SK-N-SH treated with all-trans-retinoic acid at 6 μM for 48 hours (cell line): ENCODE measurements around the gene TUT7.

Source experiments
- CSDC2 ChIP-seq: fragments of 250-450 bp; sonication (Bioruptor Pico); IDR thresholded peaks from 2 replicates; pipeline ENCODE4 v1.5.0; 2020; ENCODE audit warnings: mild to moderate bottlenecking, moderate library complexity
- CSRNP3 ChIP-seq: fragments of 250-450 bp; sonication (Bioruptor Pico); IDR thresholded peaks from 2 replicates; pipeline ENCODE4 v1.5.1; 2021; ENCODE audit warnings: mild to moderate bottlenecking, moderate library complexity
- OSR1 ChIP-seq: fragments of 250-450 bp; sonication (Bioruptor Pico); IDR thresholded peaks from 2 replicates; pipeline ENCODE4 v1.8.0; 2022; ENCODE audit warnings: moderate library complexity, mild to moderate bottlenecking, inconsistent platforms
- PATZ1 ChIP-seq: fragments of 250-450 bp; sonication (Bioruptor Pico); IDR thresholded peaks from 2 replicates; pipeline ENCODE4 v1.8.0; 2020; ENCODE audit warnings: mild to moderate bottlenecking, moderate library complexity, borderline replicate concordance
- SNAI2 ChIP-seq: fragments of 250-450 bp; sonication (Bioruptor Pico); IDR thresholded peaks from 2 replicates; pipeline ENCODE4 v1.5.0; 2020; ENCODE audit warnings: mild to moderate bottlenecking, moderate library complexity
- ZFP30 ChIP-seq: fragments of 450-650 bp; formaldehyde crosslinking; IDR thresholded peaks from 2 replicates; pipeline ENCODE4 v1.5.0; 2022; ENCODE audit warnings: mild to moderate bottlenecking, moderate library complexity
- ZNF70 ChIP-seq: fragments of 450-650 bp; formaldehyde crosslinking; IDR thresholded peaks from 2 replicates; pipeline ENCODE4 v1.5.0; 2020; ENCODE audit warnings: mild to moderate bottlenecking, moderate library complexity

- TF ChIP-seq PATZ1 (CRISPR knock-in tag) (no peak), CSDC2 (CRISPR knock-in tag) (no peak), OSR1 (no peak), CSRNP3 (no peak), ZNF70 (CRISPR knock-in tag) (no peak), ZFP30 (CRISPR knock-in tag) (no peak), SNAI2 (CRISPR knock-in tag) (no peak)
These were observed 18.2 kb downstream of the TUT7 start for GRCh38 chr9:86336058-86336457.
